Neural cell (in vitro differentiated cells): ENCODE results near the gene ME3. TPM values are rescaled to one million over a fixed set of nuclear protein-coding genes. Genes with fewer than 3 reads are reported as not detected.

Experiments
- H2AFZ ChIP-seq: fragments of 200-600, 300-800 bp; sonication (generic), shearing (Covaris generic); 2 replicates; pipeline ENCODE4 v1.6.0; 2014; ENCODE audit warnings: low read depth, mild to moderate bottlenecking, antibody characterized with exemption, low read length, moderate library complexity
- H3F3A ChIP-seq: fragments of 200-600 bp; shearing (Covaris generic); 2 replicates; pipeline ENCODE4 v1.6.1; 2016; ENCODE audit warnings: mild to moderate bottlenecking, moderate library complexity, mixed read lengths, antibody characterized with exemption, low read length; ENCODE audit not compliant: insufficient read depth, poor library complexity, severe bottlenecking
- H3K27ac ChIP-seq: fragments of 200-600, 300-800 bp; sonication (generic), shearing (Covaris generic); 2 replicates; pipeline ENCODE4 v1.5.1; 2014; ENCODE audit warnings: mild to moderate bottlenecking, low read length, moderate library complexity
- H3K27me3 ChIP-seq: fragments of 300-800, 200-600 bp; sonication (generic), shearing (Covaris generic); 2 replicates; pipeline ENCODE4 v1.6.0; 2014; ENCODE audit warnings: mild to moderate bottlenecking, low read depth, low read length, moderate library complexity; ENCODE audit not compliant: insufficient read depth
- H3K36me3 ChIP-seq: fragments of 300-800, 200-600 bp; sonication (generic), shearing (Covaris generic); 2 replicates; pipeline ENCODE4 v1.5.1; 2014; ENCODE audit warnings: mild to moderate bottlenecking, antibody characterized with exemption, low read length, moderate library complexity; ENCODE audit not compliant: insufficient read depth
- H3K4me2 ChIP-seq: fragments of 300-800, 200-600 bp; sonication (generic), shearing (Covaris generic); 2 replicates; pipeline ENCODE4 v1.6.0; 2014; ENCODE audit warnings: mild to moderate bottlenecking, low read length
- H3K4me3 ChIP-seq: fragments of 300-800, 200-600 bp; sonication (generic), shearing (Covaris generic); 2 replicates; pipeline ENCODE4 v1.5.1; 2014; ENCODE audit warnings: mild to moderate bottlenecking, low read length, moderate library complexity
- H3K79me2 ChIP-seq: fragments of 200-600 bp; shearing (Covaris generic); replicated peaks from 2 replicates; pipeline ENCODE4 v1.6.0; 2014; ENCODE audit warnings: mild to moderate bottlenecking, low read length, moderate library complexity; ENCODE audit not compliant: insufficient read depth
- H3K9ac ChIP-seq: fragments of 300-800, 200-600 bp; sonication (generic), shearing (Covaris generic); 2 replicates; pipeline ENCODE4 v1.6.1; 2016; ENCODE audit warnings: mild to moderate bottlenecking, low read length, mixed read lengths
- H3K9me2 ChIP-seq: fragments of 200-600 bp; shearing (Covaris generic); 2 replicates; pipeline ENCODE4 v1.6.1; 2016; ENCODE audit warnings: mild to moderate bottlenecking, low read length, mixed read lengths; ENCODE audit not compliant: insufficient read depth
- H3K9me3 ChIP-seq: fragments of 200-600, 300-800 bp; sonication (generic), shearing (Covaris generic); 2 replicates; pipeline ENCODE4 v1.6.1; 2016; ENCODE audit warnings: mild to moderate bottlenecking, mixed run types, low read length, moderate library complexity, mixed read lengths
- H4K20me1 ChIP-seq: fragments of 200-600 bp; shearing (Covaris generic); 2 replicates; pipeline ENCODE4 v1.6.1; 2016; ENCODE audit warnings: mild to moderate bottlenecking, mixed run types; ENCODE audit not compliant: insufficient read depth
- EP300 ChIP-seq: fragments of 450-650 bp; conservative IDR thresholded peaks from 2 replicates; pipeline ENCODE4 v1.6.1; 2014; ENCODE audit warnings: antibody characterized with exemption, mild to moderate bottlenecking, moderate library complexity; ENCODE audit not compliant: poor library complexity, severe bottlenecking
- EZH2 ChIP-seq: fragments of 200-600, 300-800 bp; shearing (Covaris generic), sonication (generic); IDR thresholded peaks from 2 replicates; pipeline ENCODE4 v1.6.1; 2014; ENCODE audit warnings: antibody characterized with exemption, low read length, borderline replicate concordance, mild to moderate bottlenecking; ENCODE audit not compliant: insufficient read depth, poor library complexity, severe bottlenecking
- MXI1 ChIP-seq: fragments of 450-650 bp; conservative IDR thresholded peaks from 2 replicates; pipeline ENCODE4 v1.6.1; 2014; ENCODE audit warnings: antibody characterized with exemption, mild to moderate bottlenecking; ENCODE audit not compliant: poor library complexity, severe bottlenecking
- POLR2AphosphoS5 ChIP-seq: IDR thresholded peaks from 2 replicates; pipeline ENCODE4 v1.6.1; 2012
- RAD21 ChIP-seq: fragments of 450-650 bp; conservative IDR thresholded peaks from 2 replicates; pipeline ENCODE4 v1.6.1; 2014; ENCODE audit warnings: antibody characterized with exemption, mild to moderate bottlenecking, moderate library complexity
- REST ChIP-seq: IDR thresholded peaks from 2 replicates; pipeline ENCODE4 v1.6.1; 2012; ENCODE audit warnings: borderline replicate concordance
- SMC3 ChIP-seq: fragments of 450-650 bp; conservative IDR thresholded peaks from 2 replicates; pipeline ENCODE4 v1.6.1; 2014; ENCODE audit warnings: antibody characterized with exemption, mild to moderate bottlenecking, moderate library complexity; ENCODE audit not compliant: poor library complexity
- TAF1 ChIP-seq: IDR thresholded peaks from 2 replicates; pipeline ENCODE4 v1.6.1; 2012; ENCODE audit warnings: low read depth
- polyA plus RNA-seq: library from polyadenylated mRNA; depleted of rRNA; stranded (reverse); fragments of >200 nt; gene quantifications from 2 replicates; pipeline ENCODE4 v1.2.3, GENCODE V29; 2014
- TF ChIP-seq, protein P1 (sequence below): fragments of 450-650 bp; IDR thresholded peaks from 2 replicates; pipeline ENCODE4 v1.5.1; 2014; ENCODE audit warnings: antibody characterized with exemption, mild to moderate bottlenecking, moderate library complexity; ENCODE audit not compliant: poor library complexity, severe bottlenecking

The ME3 gene
- polyA plus RNA-seq, 1 donor from 2014 or later = 2.1 TPM

DNA sequence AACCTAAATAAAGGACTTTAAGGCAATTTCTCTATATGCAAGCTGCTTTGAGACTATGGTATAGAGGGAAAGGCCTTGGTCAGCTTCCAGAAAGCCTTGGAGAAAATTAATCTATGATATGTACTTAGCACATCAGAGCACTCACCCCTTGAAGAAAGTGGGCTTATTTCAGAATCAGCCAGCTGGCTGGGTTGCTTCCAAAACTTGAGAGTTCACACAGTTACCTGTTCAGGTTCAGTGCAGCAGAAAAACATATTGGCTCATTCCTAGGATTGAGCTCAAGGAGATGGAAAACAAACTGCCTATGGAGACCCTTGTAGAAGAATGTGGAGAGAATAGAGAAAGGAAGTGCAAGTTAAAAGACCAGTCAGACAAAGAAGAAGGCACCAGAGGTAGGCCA is 275.1 kb downstream of the ME3 start:
- no peak overlapping the region for H3K27ac ChIP-seq
- TF ChIP-seq EP300 = no peak
- no peak for TF ChIP-seq EZH2
- no peak for TF ChIP-seq TAF1
- TF ChIP-seq RAD21 = no peak
- no peak for TF ChIP-seq POLR2AphosphoS5
- TF ChIP-seq, protein P1, sequence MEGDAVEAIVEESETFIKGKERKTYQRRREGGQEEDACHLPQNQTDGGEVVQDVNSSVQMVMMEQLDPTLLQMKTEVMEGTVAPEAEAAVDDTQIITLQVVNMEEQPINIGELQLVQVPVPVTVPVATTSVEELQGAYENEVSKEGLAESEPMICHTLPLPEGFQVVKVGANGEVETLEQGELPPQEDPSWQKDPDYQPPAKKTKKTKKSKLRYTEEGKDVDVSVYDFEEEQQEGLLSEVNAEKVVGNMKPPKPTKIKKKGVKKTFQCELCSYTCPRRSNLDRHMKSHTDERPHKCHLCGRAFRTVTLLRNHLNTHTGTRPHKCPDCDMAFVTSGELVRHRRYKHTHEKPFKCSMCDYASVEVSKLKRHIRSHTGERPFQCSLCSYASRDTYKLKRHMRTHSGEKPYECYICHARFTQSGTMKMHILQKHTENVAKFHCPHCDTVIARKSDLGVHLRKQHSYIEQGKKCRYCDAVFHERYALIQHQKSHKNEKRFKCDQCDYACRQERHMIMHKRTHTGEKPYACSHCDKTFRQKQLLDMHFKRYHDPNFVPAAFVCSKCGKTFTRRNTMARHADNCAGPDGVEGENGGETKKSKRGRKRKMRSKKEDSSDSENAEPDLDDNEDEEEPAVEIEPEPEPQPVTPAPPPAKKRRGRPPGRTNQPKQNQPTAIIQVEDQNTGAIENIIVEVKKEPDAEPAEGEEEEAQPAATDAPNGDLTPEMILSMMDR = no peak
- no peak for TF ChIP-seq REST
- no peaks in the 10 kb centered on the region for H3K9me3 ChIP-seq
- H3K79me2 ChIP-seq = no peaks in the 10 kb centered on the region
- H3K36me3 ChIP-seq = no peaks in the 10 kb centered on the region
- H4K20me1 ChIP-seq = no peaks in the 10 kb centered on the region
- H3K27me3 ChIP-seq = no peaks in the 10 kb centered on the region
- H3F3A ChIP-seq = no peaks in the 10 kb centered on the region
- no peaks in the 10 kb centered on the region for H3K9me2 ChIP-seq
- no peak overlapping the region for H3K4me3 ChIP-seq
- no peak overlapping the region for H3K9ac ChIP-seq
- H3K4me2 ChIP-seq = no peak overlapping the region
- no peak overlapping the region for H2AFZ ChIP-seq

GRCh38 chr11:86396396-86396795 is 276.0 kb downstream of the ME3 start:
- H3K4me2 ChIP-seq = no peak overlapping the region
- H3K9ac ChIP-seq = no peak overlapping the region
- H3K36me3 ChIP-seq = no peaks in the 10 kb centered on the region
- no peak overlapping the region for H3K4me3 ChIP-seq
- H3K9me2 ChIP-seq = no peaks in the 10 kb centered on the region
- H3K27ac ChIP-seq = no peak overlapping the region
- no peaks in the 10 kb centered on the region for H3F3A ChIP-seq
- no peaks in the 10 kb centered on the region for H3K9me3 ChIP-seq
- H4K20me1 ChIP-seq = no peaks in the 10 kb centered on the region
- H3K79me2 ChIP-seq = no peaks in the 10 kb centered on the region
- H3K27me3 ChIP-seq = no peaks in the 10 kb centered on the region
- H2AFZ ChIP-seq = no peak overlapping the region
- TF ChIP-seq MXI1 (no peak), POLR2AphosphoS5 (no peak), RAD21 (no peak), SMC3 (no peak), EP300 (no peak), TAF1 (no peak), REST (no peak), EZH2 (no peak)
- TF ChIP-seq, protein P1 = no peak
